ENCODE data around the gene ZNF480.
"Not testable (repeated sequence)": the region's sequence is repeated elsewhere in the genome, so short reads cannot be mapped to it uniquely, and the experiment has no call there.

DNA sequence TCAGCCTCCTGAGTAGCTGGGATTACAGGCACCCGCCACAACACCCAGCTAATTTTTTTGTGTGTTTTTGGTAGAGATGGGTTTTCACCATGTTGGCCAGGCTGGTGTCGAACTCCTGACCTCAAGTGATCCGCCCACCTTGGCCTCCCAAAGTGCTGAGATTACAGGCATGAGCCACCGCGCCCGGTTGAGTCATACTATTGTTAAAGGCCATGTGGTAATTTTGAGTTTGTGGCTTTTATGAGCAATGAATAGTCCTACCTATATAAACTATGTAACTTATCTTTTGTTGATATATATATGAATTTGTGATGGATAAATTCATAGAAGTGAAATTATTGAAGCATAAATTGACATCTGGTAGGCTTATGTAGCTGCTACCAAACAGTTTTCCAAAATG lies 31.4 kb upstream of the ZNF480 start:
- TF ChIP-seq, protein P1, sequence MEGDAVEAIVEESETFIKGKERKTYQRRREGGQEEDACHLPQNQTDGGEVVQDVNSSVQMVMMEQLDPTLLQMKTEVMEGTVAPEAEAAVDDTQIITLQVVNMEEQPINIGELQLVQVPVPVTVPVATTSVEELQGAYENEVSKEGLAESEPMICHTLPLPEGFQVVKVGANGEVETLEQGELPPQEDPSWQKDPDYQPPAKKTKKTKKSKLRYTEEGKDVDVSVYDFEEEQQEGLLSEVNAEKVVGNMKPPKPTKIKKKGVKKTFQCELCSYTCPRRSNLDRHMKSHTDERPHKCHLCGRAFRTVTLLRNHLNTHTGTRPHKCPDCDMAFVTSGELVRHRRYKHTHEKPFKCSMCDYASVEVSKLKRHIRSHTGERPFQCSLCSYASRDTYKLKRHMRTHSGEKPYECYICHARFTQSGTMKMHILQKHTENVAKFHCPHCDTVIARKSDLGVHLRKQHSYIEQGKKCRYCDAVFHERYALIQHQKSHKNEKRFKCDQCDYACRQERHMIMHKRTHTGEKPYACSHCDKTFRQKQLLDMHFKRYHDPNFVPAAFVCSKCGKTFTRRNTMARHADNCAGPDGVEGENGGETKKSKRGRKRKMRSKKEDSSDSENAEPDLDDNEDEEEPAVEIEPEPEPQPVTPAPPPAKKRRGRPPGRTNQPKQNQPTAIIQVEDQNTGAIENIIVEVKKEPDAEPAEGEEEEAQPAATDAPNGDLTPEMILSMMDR (IDR thresholded peaks at IDR 0.05; ENCODE audit: borderline replicate concordance, extremely low read depth, low read length, poor library complexity, severe bottlenecking): not testable (repeated sequence)
- TF ChIP-seq EZH2 (IDR thresholded peaks at IDR 0.05; ENCODE audit: borderline replicate concordance, low read depth, low read length, severe bottlenecking): not testable (repeated sequence)

All from DND-41 (cell line).